HG02678 (cell line): ENCODE data around the gene GIGYF2.

Source experiments
- ATAC-seq: cut with Tn5 transposase; IDR thresholded peaks from one replicate; pipeline ENCODE4 v1.9.1; 2021; ENCODE audit warnings: mild to moderate bottlenecking, moderate library complexity; ENCODE audit not compliant: unreplicated experiment

The GIGYF2 gene

DNA sequence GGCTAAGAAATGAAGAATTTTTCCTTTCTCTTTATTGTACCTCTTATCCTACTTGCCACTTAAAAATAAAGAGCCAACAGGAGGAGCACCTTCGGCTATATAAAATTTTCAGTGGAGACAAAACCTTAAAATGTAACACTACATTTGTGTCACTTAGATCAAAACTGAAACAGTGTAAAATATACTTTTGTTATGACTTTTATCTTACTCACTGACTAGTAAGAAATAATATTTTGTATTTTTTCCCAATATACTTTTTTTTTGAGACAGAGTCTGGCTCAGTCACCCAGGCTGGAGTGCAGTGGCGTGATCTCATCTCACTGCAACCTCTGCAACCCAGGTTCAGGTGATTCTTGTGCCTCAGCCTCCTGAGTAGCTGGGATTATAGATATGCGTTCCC is 50.9 kb downstream of the GIGYF2 start:
- ATAC-seq: no peak

DNA sequence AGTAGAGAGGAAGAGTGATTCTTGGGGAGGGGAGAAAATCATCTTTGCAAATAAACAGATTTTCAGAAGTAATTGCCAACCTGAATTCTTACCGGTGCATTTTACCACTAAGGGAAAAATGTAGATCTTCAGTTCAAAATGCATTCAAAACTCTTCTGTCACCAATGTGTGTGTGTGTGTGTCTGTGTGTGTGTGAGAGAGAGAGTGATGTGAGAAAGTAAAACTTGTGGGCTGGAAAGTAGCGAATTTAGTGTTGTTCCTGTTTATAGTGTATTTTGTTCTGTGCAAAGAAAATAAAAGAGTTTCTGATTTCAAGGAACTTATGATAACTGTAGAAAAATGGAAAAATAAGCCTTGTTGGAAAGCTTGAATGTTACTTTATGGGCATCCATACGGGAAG is 52.2 kb downstream of the GIGYF2 start:
- no peak for ATAC-seq

DNA sequence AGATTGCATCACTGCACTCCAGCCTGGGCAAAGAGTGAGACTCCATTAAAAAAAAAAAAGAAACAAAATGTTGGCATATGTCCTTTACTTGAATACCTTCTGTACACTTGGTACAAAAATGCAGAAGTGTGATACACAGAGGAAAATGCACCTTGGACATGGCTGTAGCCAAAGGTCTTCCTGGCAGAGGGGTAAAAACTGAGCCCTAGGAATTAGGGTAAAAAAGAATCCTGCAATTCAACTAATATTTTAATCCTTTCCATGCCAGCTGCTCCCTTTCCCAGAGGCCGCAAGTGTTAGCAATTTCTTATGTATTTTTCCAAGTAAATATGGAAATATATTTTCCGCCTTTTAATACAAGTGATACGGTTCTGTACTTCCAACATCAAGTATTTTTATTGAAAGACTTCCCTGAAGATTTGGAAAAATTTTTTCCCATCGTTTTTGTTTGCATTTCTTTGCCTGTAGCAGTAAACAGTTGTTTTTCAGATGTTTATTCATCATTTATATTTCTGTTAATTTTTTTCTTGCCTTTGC is 53.1 kb downstream of the GIGYF2 start:
- ATAC-seq: no peak

DNA sequence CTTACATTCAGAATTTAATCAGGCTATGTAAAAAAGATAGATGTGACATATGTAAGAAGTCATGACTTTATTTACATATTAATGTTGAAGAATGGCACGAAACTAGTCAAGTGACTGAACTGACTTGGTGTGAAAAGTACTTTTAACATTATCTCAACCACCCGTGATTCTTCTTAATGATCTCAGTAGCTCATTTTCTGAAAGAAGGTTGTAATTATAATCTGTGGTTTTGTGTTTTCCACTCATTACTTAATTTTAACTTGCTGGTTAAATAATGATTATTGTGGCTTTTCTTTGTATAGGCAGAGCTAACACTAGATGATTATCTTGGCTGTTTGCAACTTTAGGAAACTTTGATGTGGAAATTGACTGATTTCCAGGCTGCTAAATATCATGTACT is 60.8 kb downstream of the GIGYF2 start:
- no peak for ATAC-seq

DNA sequence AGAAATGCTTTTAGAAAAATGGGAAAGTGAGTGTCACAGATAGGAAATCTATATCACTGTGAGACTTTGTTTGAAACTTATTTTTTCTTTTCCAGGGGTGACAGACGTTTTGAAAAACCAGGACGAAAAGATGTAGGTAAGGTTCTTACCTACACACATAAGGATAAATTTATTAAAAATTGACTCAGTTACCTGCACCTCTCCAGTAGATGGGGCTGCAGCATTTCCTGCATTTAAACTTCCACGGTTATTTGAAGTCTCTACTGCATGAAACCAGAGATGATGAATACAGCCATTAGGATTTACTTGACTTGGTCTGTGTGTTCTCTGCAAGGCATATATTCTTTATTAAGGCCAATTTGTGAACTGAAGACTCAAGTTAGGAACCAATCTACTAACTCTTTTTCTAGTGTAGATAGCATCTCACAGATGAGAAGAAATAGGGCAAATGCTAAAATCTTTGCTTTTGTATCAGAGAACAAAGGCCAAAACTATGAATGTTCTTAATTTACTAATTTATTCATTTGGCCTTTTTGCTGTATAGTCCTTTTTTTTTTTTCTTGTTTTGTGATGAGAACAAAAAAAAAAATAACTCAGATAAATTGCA is 64.3 kb downstream of the GIGYF2 start:
- no peak for ATAC-seq

- no peak for ATAC-seq
These were observed 70.7 kb downstream of the GIGYF2 start for GRCh38 chr2:232767866-232768265.

DNA sequence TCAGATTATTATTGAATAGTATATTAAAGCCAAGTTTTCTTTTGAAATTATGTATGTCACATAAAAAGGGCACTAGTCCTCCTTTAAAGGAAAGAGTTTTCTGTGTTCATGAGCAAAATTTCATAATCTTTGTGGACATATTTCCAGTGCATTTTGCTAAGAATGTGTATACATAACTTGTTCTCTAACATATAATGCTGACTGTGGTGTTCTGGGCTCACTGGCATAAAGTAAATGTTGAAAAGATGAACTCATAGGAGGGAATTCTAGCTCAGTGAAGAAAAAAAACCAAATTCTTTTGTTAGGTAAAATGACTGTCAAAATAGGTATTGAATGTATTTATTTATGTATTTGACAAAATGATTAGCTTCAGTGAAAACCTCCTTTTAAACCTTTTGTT is 73.1 kb downstream of the GIGYF2 start:
- ATAC-seq: no peak

DNA sequence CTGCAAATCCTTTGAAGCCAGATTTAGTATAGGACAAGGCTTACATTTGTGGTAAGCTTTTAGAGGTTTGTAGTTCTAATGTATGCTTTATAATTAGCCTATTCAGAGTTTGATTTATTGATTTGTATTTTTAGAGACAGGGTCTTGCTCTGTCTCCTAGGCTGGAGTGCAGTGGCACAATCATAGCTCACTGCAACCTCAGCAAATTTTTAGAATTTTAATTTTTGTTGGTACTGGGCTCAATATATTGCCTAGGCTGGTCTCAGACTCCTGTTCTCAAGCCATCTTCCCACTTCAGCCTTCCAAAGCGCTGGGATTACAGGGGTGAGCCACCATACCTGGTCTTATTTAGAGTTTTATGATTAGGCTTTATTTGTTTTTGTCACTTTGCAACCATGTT is 74.7 kb downstream of the GIGYF2 start:
- no peak for ATAC-seq

GRCh38 chr2:232772531-232772930 is 75.4 kb downstream of the GIGYF2 start:
- ATAC-seq: peak; percentile 62

- no peak for ATAC-seq
These were observed 76.7 kb downstream of the GIGYF2 start for GRCh38 chr2:232773815-232774214.

- ATAC-seq: no peak
These were observed 79.3 kb downstream of the GIGYF2 start, which contains the start of gene KCNJ13 for GRCh38 chr2:232776435-232776834. TSS of gene KCNJ13 (minus strand) at chr2:232776565. CDS start at chr2:232771362, 5,203 bp downstream.

DNA sequence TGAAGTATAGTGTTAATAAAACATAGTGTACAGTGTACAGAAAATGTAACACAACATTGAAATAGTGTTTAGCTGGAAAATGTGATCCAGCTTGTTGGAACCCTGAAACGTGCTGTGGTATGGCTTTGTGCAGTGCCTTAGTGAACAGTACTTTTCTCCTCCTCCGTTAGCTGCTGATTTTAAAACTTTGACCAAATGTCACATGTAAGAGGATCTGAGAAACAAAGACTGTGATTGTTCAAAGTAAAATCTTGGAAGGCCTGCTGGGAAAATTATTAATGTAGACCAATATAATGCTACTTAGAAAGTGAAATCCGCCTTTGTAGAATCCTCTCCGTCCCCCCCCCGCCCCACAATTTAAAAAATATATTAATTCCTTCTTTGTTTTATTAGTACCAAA is 80.1 kb downstream of the GIGYF2 start:
- ATAC-seq: no peak

GRCh38 chr2:232779465-232779864 is 82.3 kb downstream of the GIGYF2 start:
- no peak for ATAC-seq

DNA sequence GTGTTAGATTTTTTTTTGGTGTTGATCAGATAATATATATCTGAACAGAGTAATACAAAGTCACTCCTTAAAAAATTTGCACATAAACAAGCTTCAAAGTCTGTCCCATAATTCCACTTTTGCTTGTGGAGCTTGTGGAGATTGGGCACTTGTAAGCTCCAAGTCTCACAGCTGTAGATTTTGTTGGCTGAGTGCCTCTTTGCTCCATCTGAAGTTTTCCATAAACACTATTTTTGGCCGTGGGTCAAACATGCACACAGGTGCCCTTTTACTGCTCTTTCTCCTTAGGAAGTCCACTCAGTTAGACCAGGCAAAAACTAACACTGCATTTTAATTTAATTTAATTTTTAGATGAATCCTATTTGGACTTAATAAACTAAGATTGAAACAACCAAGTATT is 82.8 kb downstream of the GIGYF2 start:
- ATAC-seq: no peak

DNA sequence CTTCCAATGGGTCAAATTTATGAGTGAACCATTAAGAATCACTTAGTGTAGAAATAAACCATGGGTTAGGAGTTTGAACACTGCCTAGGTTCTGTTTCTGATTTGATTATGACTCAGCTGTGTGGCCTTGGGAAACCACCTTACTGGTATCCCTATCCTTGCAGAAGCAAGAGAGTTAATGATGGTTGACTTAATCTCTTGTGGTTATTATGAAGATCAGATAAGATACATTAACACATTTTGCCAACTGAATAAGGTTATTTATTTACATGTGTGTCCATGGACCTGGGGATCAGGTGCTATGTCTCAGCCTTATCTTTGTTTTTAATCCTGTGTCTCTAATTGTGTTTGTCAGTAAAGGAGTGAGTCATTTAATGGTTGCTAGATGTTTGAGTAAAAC is 84.6 kb downstream of the GIGYF2 start:
- ATAC-seq: peak; percentile 95

GRCh38 chr2:232783278-232783677 is 86.1 kb downstream of the GIGYF2 start:
- ATAC-seq: no peak

- no peak for ATAC-seq
These were observed 90.7 kb downstream of the GIGYF2 start for GRCh38 chr2:232787806-232788205.

GRCh38 chr2:232789082-232789481 is 92.0 kb downstream of the GIGYF2 start:
- no peak for ATAC-seq

DNA sequence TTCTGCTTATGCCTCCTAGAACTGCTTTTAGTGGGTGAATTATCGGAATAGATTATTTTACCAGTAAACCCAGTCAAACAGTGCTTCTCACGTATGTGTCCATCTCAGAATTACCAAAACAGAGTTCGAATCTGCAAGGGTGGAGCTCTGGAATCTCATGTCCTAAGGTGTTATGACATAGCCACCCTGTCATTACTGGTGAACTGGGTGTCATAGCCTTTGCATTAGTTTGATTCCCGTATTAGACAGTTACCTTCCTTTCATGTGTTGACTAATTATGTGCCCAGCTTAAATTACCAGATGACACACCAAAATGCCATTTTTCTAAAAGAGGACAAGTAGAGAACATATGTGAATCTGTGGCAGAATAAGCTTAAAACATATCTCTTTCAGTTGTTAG is 94.4 kb downstream of the GIGYF2 start:
- ATAC-seq: no peak

GRCh38 chr2:232793271-232793670 is 96.1 kb downstream of the GIGYF2 start:
- ATAC-seq: no peak

DNA sequence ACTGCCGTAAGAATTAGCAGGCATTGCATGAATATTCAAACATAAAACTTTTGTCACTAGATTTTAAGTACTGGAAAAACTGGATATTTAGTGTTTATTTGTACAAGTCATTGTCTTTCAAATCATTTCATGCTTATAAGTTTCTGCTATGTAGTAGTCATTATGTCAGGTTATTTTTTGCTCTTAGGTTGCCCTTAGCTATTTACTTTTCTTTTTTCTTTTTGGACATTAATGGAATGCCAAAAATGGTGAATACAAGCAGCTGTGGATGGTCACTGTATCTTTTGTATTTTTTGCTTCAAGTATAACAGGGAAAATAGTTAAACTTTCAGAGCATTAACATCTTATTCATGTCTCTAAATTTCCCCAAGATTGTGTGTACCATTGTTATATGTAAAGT is 97.8 kb downstream of the GIGYF2 start:
- ATAC-seq: no peak

GRCh38 chr2:232795920-232796319 is 98.8 kb downstream of the GIGYF2 start:
- no peak for ATAC-seq

DNA sequence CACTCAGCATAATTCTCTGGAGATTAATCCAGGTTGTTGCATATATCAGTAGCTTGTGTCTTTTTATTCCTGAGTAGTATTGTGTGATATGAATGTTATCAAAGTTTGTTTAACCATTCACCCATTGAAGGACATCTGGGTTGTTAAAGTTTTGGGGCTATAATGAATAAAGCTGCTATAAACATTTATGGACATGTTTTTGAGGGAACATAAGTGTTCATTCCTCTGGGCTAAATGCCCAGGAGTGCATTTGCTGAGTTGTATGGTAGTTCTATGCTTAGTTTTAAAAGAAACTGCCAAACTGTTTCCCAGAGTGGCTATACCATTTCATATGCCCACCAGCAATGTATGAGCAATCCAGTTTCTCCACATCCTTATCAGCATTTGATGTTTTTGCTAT is 101.1 kb downstream of the GIGYF2 start:
- ATAC-seq: no peak
